Endothelial cell of hepatic sinusoid (primary cell): Measurements from ENCODE around the gene DAPK3.
"Not testable (repeated sequence)": the region's sequence is repeated elsewhere in the genome, so short reads cannot be mapped to it uniquely, and the experiment has no call there.

Experiments
- in situ Hi-C: cut with HindIII; loops from 2 replicates; pipeline ENCODE4 v1.10.0; 2017; ENCODE audit warnings: low sequenced_read_pairs

Gene DAPK3

GRCh38 chr19:3979674-3980352 is 8.9 kb upstream of the DAPK3 start:
- in situ Hi-C loops = loop anchor here (10.0 to 25.0 kb wide), 2 partner anchors 193 to 225 kb away; partner anchors contain the start of gene MATK

DNA sequence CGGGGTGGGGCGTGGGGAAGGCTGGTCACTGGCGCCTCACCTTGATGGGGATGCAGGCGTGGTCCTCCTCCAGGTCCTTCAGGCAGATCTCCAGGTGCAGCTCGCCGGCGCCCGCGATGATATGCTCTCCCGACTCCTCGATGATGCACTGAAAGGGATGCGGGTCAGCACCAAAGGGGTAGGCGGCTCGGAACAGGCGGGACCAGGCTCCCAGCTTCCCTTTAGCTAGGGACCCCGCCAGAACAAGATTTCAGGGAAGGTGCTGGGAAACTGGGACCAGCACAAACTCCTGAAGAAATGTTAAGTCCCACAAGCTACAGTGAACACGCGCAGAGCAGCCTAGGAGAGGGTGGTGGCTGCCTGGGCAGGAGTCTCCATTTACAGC is 8.4 kb upstream of the DAPK3 start:
- in situ Hi-C loops = loop anchor here (25.0 kb wide), 1 partner anchor 192 kb away; the partner anchor contains the start of gene MATK

DNA sequence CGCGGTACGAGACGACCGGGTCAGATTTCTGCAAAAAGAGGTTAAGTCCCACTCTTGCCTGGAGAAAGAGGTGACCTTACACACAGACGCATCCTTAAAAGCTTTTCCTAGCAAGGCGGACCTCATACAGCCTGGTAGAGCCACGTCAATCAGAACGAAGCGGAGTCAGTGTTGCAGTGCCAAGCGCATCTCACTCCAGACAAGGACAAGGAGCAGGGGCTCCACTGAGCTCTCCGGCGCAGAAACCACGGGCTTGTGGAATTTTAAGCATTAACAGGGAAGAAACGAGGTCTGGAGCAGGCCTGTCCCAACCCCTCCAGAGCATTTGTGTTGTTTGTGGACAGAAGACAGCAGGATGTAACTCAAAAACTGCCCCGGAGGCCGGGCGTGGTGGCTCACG is 7.2 kb upstream of the DAPK3 start:
- in situ Hi-C loops = loop anchor here (25.0 kb wide), 1 partner anchor 191 kb away; the partner anchor contains the start of gene MATK

DNA sequence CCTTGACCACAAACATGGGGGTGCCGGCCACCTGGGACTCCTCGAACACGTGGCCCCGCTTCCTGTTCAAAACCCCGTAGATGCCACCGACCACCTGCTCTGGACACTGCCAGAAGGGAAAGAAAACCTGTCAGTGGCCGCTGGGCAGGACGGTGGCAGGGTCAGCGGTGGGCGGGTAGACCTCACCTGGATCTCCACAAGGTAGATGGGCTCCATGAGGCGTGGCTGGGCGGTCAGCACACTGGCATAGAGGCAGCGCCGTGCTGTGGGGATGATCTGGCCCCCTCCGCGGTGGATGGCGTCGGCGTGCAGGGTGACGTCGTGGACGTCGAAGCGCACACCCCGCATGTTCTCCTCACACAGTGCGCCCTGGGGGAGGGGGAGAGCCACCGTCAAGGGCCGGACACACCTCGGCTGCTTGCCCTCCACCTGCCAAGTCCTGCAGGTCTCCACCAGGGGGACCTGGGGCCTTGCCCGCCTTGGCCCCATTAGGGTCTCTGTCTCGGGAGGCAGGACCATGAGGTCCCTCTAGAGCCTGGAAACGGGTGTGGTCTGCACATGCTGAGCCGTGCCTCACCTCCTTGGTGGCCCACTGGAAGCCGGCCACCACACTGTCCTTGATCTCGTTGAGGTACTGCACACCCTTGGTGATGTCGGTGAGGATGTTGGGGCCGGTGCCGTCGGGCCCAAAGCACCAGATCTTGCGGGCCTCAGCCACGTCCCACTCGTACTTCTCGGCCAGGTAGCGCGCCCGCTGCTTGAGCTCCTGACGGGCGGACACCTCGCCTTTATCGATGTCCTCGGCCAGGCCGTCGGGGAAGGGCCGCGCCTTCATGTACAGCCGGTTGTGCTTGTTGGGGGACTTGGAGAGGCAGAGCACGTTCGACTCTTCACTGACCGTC is 6.6 kb upstream of the DAPK3 start:
- in situ Hi-C loops = loop anchor here (25.0 kb wide), 1 partner anchor 190 kb away; the partner anchor contains the start of gene MATK

DNA sequence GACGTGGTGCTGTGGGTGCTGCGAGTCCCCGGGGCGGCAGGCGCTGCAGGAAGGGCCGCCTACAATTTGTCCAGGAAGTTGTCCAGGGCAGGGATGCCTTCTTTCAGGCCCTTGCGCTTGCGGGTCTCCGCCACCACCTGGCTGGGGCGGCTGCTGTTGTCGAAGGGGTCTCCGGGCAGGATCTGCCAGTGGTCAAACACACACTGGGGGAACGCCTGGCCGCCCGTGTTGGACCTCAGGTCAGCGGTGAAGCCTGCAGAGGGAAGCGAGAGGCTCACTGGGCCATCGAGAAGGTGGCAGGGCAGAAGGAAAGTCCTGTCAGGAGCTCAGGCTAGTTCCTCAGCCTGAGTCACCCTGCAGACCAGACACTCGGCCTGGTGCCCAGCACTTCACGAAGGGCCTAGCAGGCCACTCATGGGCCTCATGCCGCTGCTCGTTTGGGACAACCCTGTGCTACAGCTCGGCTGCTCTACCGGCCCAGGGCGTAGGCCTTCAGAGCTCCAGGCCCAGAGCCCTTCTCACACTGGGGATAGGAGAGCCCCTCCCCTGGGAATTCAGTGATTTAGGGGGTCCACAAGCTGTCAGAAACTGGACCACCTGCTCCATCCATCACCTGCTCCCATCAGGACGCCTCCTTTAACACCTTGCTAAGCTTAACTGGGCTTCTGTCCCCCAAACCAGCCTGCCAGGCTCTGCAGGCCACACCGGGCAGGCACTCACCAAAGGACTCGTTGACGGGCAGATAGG is 5.8 kb upstream of the DAPK3 start:
- in situ Hi-C loops = loop anchor here (25.0 kb wide), 1 partner anchor 189 kb away; the partner anchor contains the start of gene MATK

DNA sequence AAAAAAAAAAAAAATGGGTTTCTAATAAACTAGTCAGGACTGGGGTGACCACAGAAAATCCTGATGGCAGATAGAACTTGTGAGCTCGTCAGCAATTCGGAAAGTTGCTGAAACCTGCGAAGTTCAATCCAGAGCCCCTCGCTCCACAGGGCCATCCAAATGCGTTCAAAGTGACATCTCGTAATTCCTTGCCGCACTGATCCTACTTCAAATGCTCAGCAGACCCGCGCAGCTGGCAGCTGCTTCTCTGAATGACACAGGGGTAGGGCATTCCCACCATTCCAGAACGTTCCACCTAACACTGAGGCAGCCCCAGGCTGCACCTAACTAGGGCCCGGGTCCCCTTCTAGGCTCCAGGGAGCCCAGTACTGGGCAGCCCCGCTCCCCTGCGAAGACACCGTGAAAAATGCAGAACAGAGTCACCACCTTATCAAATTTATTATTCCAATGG is 4.8 kb upstream of the DAPK3 start:
- in situ Hi-C loops = loop anchor here (25.0 kb wide), 1 partner anchor 188 kb away; the partner anchor contains the start of gene MATK

DNA sequence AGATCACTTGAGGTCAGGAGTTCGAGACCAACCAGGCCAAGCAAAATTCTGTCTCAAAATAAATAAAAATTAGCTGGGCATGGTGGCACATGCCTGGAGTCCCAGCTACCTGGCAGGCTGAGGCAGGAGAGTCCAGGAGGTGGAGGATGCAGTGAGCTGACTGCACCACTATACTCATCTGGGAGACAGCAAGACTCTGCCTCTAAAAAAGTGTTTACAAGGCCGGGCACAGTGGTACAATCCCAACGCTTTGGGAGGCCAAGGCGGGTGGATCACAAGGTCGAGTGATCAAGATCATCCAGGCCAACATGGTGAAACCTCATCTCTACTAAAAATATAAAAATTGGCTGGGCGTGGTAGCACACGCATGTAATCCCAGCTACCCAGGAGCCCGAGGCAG is 4.2 kb upstream of the DAPK3 start:
- in situ Hi-C loops = loop anchor here (25.0 kb wide), 1 partner anchor 188 kb away; the partner anchor contains the start of gene MATK

DNA sequence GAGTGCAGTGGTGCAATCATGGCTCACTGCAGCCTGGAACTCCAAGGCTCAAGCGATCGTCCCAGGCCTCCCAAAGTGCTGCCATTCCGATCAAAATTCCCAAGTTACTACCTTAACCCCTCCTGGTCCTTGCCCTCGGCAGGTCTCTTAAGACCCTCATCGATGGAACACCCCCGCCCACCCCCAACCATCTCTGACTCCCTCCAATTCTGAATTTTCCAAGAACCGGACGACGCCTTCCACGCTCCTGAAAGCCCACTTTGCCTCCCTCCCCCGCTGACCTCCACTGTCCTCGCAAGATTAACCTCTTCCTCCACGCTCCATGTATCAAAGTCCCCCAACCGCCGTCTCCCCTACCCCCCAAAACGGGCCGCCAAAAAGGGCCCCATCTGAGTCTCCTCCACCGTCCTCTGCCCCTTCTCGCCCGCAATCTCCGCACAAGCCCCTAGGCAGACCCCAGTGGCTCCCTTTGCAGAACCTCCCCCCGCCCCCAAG is 539 bp downstream of the DAPK3 start:
- in situ Hi-C loops = no loop called here

DNA sequence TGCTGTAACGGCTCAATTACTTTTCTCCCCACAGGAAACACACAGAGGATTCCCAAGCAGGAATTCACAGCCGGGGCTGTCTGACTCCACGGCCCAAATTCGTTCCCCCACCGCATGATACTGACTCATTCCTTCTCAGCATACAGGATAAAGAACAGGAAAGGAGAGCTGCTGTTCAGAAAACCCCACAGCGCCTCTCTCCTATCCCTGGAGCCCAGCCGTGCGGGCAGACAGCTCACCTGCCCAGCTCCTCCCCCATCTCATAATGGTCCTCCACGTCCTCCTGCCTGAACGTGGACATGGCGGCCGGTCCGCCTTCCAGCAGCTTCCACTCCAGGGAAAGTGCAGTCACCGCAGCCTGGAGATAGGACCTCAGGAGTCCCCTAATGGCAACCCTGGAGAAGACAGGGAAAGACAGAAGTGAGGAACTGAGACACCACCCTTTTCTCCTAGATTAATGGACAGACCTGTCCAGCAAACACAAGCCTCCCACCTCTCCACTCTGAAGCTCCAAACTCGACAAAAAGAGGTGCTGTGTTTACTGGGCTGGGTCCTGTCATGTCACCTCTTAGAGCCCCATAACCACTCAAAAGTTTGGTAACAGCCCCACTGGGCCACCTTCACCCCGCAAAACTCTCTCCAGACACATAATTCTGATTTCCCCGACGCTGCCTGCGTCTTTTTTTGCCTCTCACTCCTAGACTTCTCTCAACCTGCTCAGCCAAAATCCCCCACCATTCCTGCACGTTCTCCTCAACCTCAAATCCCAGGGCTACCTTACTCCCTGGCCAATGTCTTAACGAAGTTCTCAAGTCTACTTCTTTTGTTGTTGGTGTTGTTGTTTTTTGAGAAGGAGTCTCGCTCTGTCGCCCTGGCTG is 1.2 kb downstream of the DAPK3 start:
- in situ Hi-C loops = no loop called here

- in situ Hi-C loops = no loop called here
Observed at GRCh38 chr19:3968556-3969434, 2.1 kb downstream of the DAPK3 start.

DNA sequence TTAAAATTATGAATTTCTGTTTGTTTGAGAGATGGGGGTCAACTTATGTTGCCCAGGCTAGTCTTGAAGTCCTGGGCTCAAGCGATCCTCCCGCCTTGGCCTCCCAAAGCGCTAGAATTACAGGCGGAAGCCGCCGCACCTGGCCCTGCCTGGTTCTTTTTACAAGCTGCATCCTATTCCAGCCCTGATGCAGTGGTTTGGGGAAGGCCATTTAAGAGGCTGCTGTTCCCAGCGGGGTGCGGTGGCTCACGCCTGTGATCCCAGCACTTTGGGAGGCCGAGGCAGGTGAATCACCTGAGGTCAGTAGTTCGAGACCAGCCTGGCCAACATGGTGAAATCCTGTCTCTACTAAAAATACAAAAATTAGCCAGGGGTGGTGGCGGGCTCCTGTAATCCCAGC is 2.9 kb downstream of the DAPK3 start:
- in situ Hi-C loops = not testable (repeated sequence)

DNA sequence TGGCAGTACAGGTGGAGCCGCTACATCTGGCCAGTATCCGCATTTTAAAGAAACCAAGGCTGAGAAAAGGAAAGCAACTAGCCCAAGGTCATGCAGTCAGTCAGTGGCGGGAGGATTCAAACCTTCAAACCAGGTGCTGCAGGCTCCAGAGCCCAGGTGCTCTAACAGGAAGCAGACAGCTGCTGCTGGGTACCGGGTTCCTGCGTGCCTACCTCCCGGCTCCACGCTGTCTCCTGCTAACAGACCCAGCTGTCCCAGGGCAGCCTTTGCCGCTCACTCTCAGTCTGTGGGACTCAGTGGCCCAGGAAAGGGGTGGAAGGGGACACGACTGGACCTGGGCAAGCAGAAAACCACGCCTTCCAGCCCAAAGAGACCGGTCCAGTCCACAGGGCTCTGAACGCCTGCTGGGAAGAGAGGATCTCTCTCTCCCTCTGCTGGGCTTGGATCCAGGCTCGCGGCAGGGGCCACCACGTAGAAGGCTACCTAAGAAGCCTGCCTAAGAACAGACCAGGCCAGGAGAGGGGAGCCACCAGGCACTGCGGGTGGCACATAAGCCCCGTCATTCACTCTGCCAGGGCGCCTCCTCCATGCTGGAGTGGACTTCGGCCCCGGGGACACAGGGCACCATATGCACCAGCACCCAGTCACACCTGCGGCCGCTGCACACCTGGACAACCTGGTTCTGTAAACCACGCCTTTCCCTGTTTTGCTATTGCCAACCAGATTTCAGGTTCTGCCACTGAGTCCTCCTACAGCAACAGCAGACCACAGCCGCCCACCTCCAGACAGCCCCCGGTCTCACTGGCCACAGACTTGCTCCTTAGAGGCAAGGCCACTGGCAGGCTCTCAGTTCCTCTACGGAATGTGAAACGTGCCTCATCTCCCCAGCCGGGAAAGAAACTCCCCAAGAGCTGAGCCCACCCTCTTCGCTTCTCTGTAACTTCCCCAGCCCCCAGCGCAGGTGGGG is 4.6 kb downstream of the DAPK3 start:
- in situ Hi-C loops = no loop called here

GRCh38 chr19:3964256-3965194 is 6.4 kb downstream of the DAPK3 start:
- in situ Hi-C loops = no loop called here

DNA sequence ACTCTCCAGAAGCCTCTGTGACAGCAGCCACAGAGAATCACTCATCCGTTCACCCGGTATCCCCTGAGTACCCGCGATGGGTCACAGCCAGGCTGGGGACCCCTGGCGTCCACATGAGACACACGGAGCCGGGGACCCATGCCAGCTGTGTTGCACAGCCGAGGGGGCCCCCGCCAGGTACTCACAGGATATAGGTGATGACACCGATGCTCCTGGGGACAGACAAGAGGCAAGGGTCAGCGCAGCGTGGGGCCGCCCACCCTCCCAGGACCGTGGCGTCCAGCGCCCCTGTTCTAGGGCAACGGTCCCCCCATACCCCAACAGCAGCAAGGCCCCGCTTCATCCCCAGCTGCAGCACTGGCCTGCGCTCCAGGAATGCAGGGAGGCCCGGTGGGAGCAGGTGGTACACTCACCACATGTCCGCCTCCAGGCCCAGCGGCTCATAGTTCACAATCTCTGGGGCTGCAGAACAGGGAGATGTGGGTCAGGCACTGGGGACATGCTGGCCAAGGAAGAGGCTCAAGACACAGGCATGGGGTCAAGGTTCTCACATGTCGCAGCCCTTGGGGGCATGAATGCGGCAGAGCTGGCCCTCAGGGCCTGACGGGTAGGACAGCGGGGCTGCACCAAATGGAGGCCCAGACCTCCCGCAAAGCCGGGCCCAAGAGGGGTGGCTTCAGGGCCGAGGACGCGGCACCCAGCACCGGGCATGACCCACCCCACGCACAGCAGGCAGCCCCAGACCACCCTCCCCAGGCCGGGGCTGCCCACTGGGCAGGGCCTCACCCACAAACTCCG is 7.2 kb downstream of the DAPK3 start:
- in situ Hi-C loops = no loop called here

DNA sequence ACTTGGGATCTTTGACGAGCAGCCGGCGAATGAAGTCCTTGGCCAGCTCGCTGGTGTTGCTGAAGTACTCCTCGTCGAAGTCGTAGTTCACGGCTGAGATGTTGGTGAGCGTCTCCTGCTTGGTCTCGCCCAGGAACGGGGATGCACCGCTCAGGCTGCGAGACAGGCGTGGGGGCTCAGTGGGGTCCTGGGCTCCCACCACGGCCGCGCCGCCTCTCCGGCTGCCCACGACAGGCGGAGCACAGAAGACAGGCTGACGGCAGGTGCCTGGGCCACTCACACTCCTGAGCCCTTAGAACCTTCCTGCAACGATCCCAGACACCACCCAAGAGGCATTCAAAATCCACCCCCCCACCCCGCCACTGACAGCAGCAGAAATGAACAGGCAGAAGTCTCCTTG is 9.9 kb downstream of the DAPK3 start:
- in situ Hi-C loops = no loop called here

DNA sequence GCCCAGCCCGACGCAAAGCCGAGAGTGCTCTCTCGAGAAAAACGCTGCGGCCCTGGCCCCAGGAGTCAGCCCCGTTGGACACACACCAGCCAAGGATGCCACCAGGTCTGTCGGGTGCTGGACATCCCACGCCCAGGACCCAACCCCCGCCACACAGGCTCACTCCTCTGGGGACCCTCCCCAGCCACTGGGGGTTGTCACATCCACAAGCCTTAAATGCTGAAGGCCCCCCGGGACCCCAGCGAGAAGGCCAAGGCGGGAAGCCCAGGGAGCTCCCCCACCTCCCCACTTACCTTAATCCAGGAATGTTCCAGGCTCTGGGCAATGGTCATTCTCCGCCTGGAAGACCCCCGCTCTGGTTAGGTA is 11.2 kb downstream of the DAPK3 start:
- in situ Hi-C loops = no loop called here
